DOHH2 (cell line): ENCODE data around the gene SMYD2.

Experiments used
- EZH2phosphoT487 ChIP-seq: fragments of 200-600 bp; sonication (generic); IDR thresholded peaks from 2 replicates; pipeline ENCODE4 v1.6.1; 2017; ENCODE audit warnings: borderline replicate concordance, mild to moderate bottlenecking, antibody characterized with exemption, low read length, moderate library complexity, mixed read lengths
- TF ChIP-seq, protein P1 (sequence below): fragments of 200-600 bp; sonication (generic); IDR thresholded peaks from one replicate; pipeline ENCODE4 v1.5.1; 2014; ENCODE audit warnings: antibody characterized with exemption, mild to moderate bottlenecking, low read depth, low read length; ENCODE audit not compliant: poor library complexity, severe bottlenecking

DNA sequence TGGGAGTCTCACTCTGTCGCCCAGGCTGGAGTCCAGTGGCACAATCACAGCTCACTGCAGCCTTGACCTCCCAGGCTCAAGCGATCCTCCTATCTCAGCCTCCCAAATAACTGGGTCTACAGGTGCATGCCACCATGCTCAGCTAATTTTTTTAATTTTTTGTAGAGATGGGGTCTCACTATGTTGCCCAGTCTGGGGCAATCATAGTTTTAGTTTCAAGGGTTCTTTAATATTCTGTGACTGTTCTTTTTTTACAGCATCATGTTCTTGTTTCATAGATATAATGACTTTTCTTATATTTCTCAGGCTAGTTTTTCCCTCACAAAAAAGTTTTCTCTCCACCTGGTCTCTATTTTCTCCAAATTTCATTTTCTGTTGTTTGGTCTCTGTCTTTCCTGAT is 25.4 kb upstream of the SMYD2 start:
- TF ChIP-seq, protein P1, sequence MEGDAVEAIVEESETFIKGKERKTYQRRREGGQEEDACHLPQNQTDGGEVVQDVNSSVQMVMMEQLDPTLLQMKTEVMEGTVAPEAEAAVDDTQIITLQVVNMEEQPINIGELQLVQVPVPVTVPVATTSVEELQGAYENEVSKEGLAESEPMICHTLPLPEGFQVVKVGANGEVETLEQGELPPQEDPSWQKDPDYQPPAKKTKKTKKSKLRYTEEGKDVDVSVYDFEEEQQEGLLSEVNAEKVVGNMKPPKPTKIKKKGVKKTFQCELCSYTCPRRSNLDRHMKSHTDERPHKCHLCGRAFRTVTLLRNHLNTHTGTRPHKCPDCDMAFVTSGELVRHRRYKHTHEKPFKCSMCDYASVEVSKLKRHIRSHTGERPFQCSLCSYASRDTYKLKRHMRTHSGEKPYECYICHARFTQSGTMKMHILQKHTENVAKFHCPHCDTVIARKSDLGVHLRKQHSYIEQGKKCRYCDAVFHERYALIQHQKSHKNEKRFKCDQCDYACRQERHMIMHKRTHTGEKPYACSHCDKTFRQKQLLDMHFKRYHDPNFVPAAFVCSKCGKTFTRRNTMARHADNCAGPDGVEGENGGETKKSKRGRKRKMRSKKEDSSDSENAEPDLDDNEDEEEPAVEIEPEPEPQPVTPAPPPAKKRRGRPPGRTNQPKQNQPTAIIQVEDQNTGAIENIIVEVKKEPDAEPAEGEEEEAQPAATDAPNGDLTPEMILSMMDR: no peak
- TF ChIP-seq EZH2phosphoT487: no peak
